ENCODE results near the gene CPSF6.

The CPSF6 gene

DNA sequence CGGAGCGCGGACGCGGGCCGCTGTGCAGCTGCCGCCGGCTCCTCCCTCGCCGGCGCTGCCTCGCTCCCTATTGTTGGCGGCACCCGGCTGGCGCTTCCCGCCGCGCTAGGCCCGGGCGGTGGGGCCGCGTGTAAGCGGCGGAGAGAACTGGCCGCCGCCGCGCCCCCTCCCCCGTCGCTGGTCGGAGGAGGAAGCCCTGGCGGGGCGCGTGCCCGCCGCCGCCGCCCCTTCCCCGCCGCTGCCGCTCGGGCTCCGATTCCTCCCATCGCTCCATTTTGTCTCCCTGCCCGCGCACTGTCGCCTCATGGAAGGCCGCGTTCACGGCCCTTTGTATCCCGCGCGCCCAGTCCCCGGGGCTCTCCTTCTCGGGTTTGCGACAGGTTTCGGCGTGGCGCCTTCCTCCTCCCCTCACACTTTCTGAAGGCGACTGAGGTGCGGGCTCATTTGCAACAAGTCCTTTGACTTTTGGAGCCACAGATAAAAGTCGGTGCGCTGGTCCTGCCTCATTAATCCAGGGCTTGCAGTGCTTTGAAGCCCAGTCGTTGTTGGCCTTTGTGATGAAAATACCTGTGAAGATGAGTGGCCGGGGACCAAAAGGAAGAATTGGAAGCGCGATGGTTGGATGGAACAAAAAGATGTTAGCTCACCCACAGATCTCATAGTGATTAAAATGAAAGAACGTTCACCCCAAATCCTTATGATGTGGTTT lies 707 bp downstream of the CPSF6 start:
- Histone ChIP-seq H3K36me3 (ENCODE audit: control insufficient read depth, insufficient read depth, low read length) (no peaks in the 10 kb centered on the region), H3K9ac (ENCODE audit: low read length) (peak overlapping the region; percentile 80), H2AK5ac (ENCODE audit: low read length) (no peak overlapping the region), H4K5ac (ENCODE audit: low read length) (no peak overlapping the region), H3K23ac (ENCODE audit: low read length) (no peak overlapping the region), H3K4me2 (ENCODE audit: low read length) (peak overlapping the region; percentile 39), H3K79me1 (ENCODE audit: low read length) (no peaks in the 10 kb centered on the region), H3K4me1 (ENCODE audit: control insufficient read depth, low read depth, low read length) (peaks cover 4% of the 10 kb centered on the region), H3K27ac (ENCODE audit: low read depth, low read length) (peak overlapping the region; percentile 98), H4K8ac (ENCODE audit: low read depth, low read length) (peak overlapping the region; percentile 98), H3K79me2 (ENCODE audit: control insufficient read depth, insufficient read depth, low read length) (peaks cover 52% of the 10 kb centered on the region), H2BK120ac (ENCODE audit: low read depth, low read length) (peak overlapping the region; percentile 17), H2BK5ac (ENCODE audit: low read length) (peak overlapping the region; percentile 63), H3K27me3 (ENCODE audit: insufficient read depth, low read length, poor library complexity) (no peaks in the 10 kb centered on the region), H3K18ac (ENCODE audit: low read length) (peak overlapping the region; percentile 100), H2BK15ac (replicated peaks; ENCODE audit: low read depth) (no peak overlapping the region), H3K4ac (ENCODE audit: low read depth, low read length) (peak overlapping the region; percentile 83), H3K4me3 (ENCODE audit: low read length) (peak overlapping the region; percentile 73), H3K56ac (ENCODE audit: low read length) (peak overlapping the region; percentile 97)
- peak; percentile 66 for DNase-seq
- no CpG with 5 or more reads among the region's 68 CpGs for WGBS (ENCODE audit: extremely low coverage, insufficient coverage, low lambda C conversion rate)

DNA sequence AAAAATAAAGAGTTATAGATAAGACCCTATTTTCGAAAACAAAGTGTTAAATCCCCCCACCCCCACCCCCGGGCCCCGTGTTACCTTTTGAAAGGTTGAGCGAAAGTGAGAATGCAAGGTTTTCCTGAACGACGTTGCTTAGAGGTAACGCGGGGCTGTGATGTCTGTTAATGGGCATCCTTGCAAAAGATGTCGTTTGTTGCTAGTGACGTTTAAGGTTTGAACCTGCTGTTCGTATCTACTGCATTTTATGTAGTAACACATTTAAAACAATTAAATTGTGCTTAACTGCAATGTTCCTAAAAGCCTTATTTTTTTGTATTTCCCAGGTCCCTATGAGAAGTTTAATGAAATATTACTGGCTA lies 1.2 kb downstream of the CPSF6 start:
- H3K4ac ChIP-seq (ENCODE audit: low read depth, low read length): no peak overlapping the region
- H4K8ac ChIP-seq (ENCODE audit: low read depth, low read length): peak overlapping the region; percentile 65
- no peak overlapping the region for H2BK120ac ChIP-seq (ENCODE audit: low read depth, low read length)
- peak overlapping the region; percentile 100 for H3K18ac ChIP-seq (ENCODE audit: low read length)
- peaks cover 57% of the 10 kb centered on the region for H3K79me2 ChIP-seq (ENCODE audit: control insufficient read depth, insufficient read depth, low read length)
- no peak overlapping the region for H3K23ac ChIP-seq (ENCODE audit: low read length)
- no CpG with 5 or more reads among the region's 11 CpGs for WGBS (ENCODE audit: extremely low coverage, insufficient coverage, low lambda C conversion rate)
- peak overlapping the region; percentile 42 for H3K4me2 ChIP-seq (ENCODE audit: low read length)
- H3K27me3 ChIP-seq (ENCODE audit: insufficient read depth, low read length, poor library complexity): no peaks in the 10 kb centered on the region
- peak overlapping the region; percentile 63 for H3K4me3 ChIP-seq (ENCODE audit: low read length)
- H2BK15ac ChIP-seq (replicated peaks; ENCODE audit: low read depth): no peak overlapping the region
- H3K79me1 ChIP-seq (ENCODE audit: low read length): no peaks in the 10 kb centered on the region
- no peak overlapping the region for H3K27ac ChIP-seq (ENCODE audit: low read depth, low read length)
- no peak overlapping the region for H2BK5ac ChIP-seq (ENCODE audit: low read length)
- H2AK5ac ChIP-seq (ENCODE audit: low read length): no peak overlapping the region
- H4K5ac ChIP-seq (ENCODE audit: low read length): no peak overlapping the region
- peak; percentile 47 for DNase-seq
- peak overlapping the region; percentile 80 for H3K9ac ChIP-seq (ENCODE audit: low read length)
- H3K36me3 ChIP-seq (ENCODE audit: control insufficient read depth, insufficient read depth, low read length): no peaks in the 10 kb centered on the region
- peaks cover 4% of the 10 kb centered on the region for H3K4me1 ChIP-seq (ENCODE audit: control insufficient read depth, low read depth, low read length)
- peak overlapping the region; percentile 97 for H3K56ac ChIP-seq (ENCODE audit: low read length)

DNA sequence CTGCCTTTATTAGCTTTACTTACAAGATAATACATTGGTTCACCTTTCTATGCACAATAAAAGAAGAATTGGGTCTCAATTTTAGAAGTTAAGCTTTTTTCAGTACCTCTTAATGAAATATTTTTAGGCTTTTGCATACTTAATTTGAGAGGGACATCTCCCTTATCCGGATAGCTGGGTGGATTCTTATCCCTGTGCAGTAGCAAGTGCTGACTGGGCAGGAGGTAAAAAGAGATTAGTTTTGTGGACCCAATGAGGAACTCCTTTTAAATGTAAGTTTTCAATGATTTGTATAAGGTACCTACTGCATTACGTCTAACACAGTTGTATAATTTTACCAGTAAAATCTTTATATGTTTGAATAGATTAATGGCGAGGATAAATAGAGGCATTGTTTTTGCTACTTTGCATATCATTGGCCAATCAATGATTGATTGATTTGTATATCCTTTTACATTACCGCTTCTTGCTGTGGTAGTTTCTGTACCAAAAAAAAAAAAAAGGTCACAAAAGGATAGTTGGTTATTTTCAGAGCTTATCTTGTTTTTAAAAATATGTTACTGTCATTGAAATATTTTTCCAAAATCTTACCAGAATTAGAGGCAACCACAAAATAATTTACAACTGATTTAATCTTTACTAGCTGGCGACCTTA lies 2.2 kb downstream of the CPSF6 start:
- Histone ChIP-seq H3K23ac (ENCODE audit: low read length) (no peak overlapping the region), H4K8ac (ENCODE audit: low read depth, low read length) (no peak overlapping the region), H3K4me1 (ENCODE audit: control insufficient read depth, low read depth, low read length) (peaks cover 4% of the 10 kb centered on the region), H4K5ac (ENCODE audit: low read length) (no peak overlapping the region), H2AK5ac (ENCODE audit: low read length) (no peak overlapping the region), H3K9ac (ENCODE audit: low read length) (no peak overlapping the region), H3K36me3 (ENCODE audit: control insufficient read depth, insufficient read depth, low read length) (no peaks in the 10 kb centered on the region), H3K79me1 (ENCODE audit: low read length) (no peaks in the 10 kb centered on the region), H3K27ac (ENCODE audit: low read depth, low read length) (no peak overlapping the region), H2BK15ac (replicated peaks; ENCODE audit: low read depth) (no peak overlapping the region), H3K18ac (ENCODE audit: low read length) (no peak overlapping the region), H3K4me2 (ENCODE audit: low read length) (peak overlapping the region; percentile 16), H3K27me3 (ENCODE audit: insufficient read depth, low read length, poor library complexity) (no peaks in the 10 kb centered on the region), H2BK5ac (ENCODE audit: low read length) (no peak overlapping the region), H3K56ac (ENCODE audit: low read length) (no peak overlapping the region), H3K79me2 (ENCODE audit: control insufficient read depth, insufficient read depth, low read length) (peaks cover 65% of the 10 kb centered on the region), H2BK120ac (ENCODE audit: low read depth, low read length) (no peak overlapping the region), H3K4me3 (ENCODE audit: low read length) (no peak overlapping the region), H3K4ac (ENCODE audit: low read depth, low read length) (no peak overlapping the region)
- no peak for DNase-seq
- WGBS (ENCODE audit: extremely low coverage, insufficient coverage, low lambda C conversion rate): no CpG with 5 or more reads among the region's 5 CpGs

DNA sequence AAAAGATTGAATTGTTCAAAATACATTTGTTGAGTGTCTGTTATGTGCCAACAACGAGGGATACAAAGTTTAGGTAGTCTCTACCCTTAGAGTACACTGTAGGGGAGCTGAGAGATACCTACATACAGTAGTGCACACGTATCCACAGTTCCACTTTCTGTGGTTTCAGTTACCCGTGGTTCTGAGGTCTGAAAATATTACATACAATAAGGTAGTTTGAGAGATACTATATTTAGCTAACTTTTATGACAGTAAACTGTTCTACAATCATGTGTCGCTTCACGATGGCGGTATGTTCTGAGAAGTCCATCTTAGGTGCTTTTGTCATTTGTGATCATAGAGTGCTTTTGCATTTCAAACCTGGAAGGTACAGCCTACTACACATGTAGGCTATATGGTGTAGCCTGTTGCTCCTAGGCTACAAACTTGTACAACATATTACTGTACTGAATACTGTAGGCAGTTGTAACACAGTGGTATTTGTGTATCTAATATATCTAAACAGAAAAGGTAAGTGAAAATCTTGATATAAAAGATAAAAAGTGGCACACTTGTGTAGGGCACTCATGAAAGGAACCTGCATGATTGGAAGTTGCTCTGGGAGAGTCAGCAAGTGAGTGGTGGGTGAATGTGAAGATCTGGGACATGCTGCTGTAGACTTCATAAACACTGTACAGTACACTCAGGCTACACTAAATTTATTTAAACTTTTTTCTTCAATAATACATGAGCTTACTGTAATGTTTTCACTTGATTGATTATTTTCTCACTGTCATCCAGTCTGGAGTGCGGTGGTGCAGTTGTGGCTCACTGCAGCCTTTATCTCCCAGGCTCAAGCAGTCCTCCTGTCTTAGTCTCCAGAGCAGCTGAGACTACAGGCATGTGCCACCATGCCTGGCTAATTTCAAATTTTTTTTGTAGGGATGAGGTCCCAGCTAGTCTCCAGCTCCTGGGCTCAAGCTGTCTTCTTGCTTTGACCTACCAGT lies 4.0 kb downstream of the CPSF6 start:
- Histone ChIP-seq H3K4me1 (ENCODE audit: control insufficient read depth, low read depth, low read length) (peaks cover 4% of the 10 kb centered on the region), H3K18ac (ENCODE audit: low read length) (no peak overlapping the region), H2BK120ac (ENCODE audit: low read depth, low read length) (no peak overlapping the region), H2AK5ac (ENCODE audit: low read length) (no peak overlapping the region), H2BK5ac (ENCODE audit: low read length) (no peak overlapping the region), H3K27me3 (ENCODE audit: insufficient read depth, low read length, poor library complexity) (no peaks in the 10 kb centered on the region), H3K9ac (ENCODE audit: low read length) (no peak overlapping the region), H3K4me2 (ENCODE audit: low read length) (no peak overlapping the region), H4K8ac (ENCODE audit: low read depth, low read length) (no peak overlapping the region), H3K4me3 (ENCODE audit: low read length) (no peak overlapping the region), H3K56ac (ENCODE audit: low read length) (no peak overlapping the region), H3K23ac (ENCODE audit: low read length) (no peak overlapping the region), H3K36me3 (ENCODE audit: control insufficient read depth, insufficient read depth, low read length) (no peaks in the 10 kb centered on the region), H3K79me2 (ENCODE audit: control insufficient read depth, insufficient read depth, low read length) (peaks cover 79% of the 10 kb centered on the region), H3K79me1 (ENCODE audit: low read length) (no peaks in the 10 kb centered on the region), H3K4ac (ENCODE audit: low read depth, low read length) (no peak overlapping the region), H2BK15ac (replicated peaks; ENCODE audit: low read depth) (no peak overlapping the region), H4K5ac (ENCODE audit: low read length) (no peak overlapping the region), H3K27ac (ENCODE audit: low read depth, low read length) (no peak overlapping the region)
- DNase-seq: no peak
- WGBS (ENCODE audit: extremely low coverage, insufficient coverage, low lambda C conversion rate): no CpG with 5 or more reads among the region's 7 CpGs

DNA sequence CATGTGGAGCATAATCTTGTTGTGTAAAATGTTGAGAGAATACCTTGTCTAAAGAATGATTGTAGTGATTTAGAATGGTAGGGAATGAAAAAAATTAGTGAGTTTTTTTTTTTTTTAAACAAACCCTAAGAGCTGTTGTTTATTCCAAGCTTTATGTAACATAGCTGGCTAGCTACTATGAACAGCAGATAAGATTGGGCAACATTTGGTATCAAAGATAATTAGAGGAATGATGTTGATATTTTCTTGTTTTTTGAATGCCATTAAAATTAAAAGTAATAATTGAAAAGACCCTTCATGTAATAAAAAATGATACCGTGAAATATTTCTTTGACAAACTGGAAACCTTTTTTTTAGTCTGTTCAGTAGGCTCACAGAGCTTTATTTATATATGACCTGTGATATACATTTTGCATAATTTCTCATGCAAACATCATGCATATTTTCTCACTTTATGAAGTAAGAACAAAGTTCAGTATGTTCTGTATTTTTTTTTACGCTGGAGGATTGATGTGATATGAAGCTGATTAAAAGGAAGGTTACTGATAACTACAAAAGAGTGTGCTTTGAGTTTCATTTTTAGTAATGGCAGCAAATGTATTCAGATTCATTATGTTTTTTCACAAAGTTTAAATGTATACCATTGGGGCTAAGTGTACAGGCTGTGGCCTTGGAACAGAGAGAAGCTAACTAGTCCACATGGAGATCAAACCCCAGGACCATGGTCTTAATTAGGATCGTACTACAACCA lies 8.1 kb downstream of the CPSF6 start:
- H3K27me3 ChIP-seq (ENCODE audit: insufficient read depth, low read length, poor library complexity): no peaks in the 10 kb centered on the region
- no peak overlapping the region for H3K56ac ChIP-seq (ENCODE audit: low read length)
- no peaks in the 10 kb centered on the region for H3K4me1 ChIP-seq (ENCODE audit: control insufficient read depth, low read depth, low read length)
- no peaks in the 10 kb centered on the region for H3K36me3 ChIP-seq (ENCODE audit: control insufficient read depth, insufficient read depth, low read length)
- no peak overlapping the region for H3K23ac ChIP-seq (ENCODE audit: low read length)
- no peak overlapping the region for H3K4me2 ChIP-seq (ENCODE audit: low read length)
- no peak for DNase-seq
- H3K79me1 ChIP-seq (ENCODE audit: low read length): no peaks in the 10 kb centered on the region
- no peak overlapping the region for H2BK5ac ChIP-seq (ENCODE audit: low read length)
- no peak overlapping the region for H3K18ac ChIP-seq (ENCODE audit: low read length)
- H4K5ac ChIP-seq (ENCODE audit: low read length): no peak overlapping the region
- no peak overlapping the region for H2BK15ac ChIP-seq (replicated peaks; ENCODE audit: low read depth)
- WGBS (ENCODE audit: extremely low coverage, insufficient coverage, low lambda C conversion rate): no CpG with 5 or more reads among the region's 3 CpGs
- H2BK120ac ChIP-seq (ENCODE audit: low read depth, low read length): no peak overlapping the region
- H3K79me2 ChIP-seq (ENCODE audit: control insufficient read depth, insufficient read depth, low read length): peaks cover 79% of the 10 kb centered on the region
- H3K27ac ChIP-seq (ENCODE audit: low read depth, low read length): no peak overlapping the region
- no peak overlapping the region for H2AK5ac ChIP-seq (ENCODE audit: low read length)
- no peak overlapping the region for H4K8ac ChIP-seq (ENCODE audit: low read depth, low read length)
- no peak overlapping the region for H3K4me3 ChIP-seq (ENCODE audit: low read length)
- no peak overlapping the region for H3K4ac ChIP-seq (ENCODE audit: low read depth, low read length)
- H3K9ac ChIP-seq (ENCODE audit: low read length): no peak overlapping the region

Measured in mesendoderm (in vitro differentiated cells).